Loucy (cell line): ENCODE results near the gene SPATS2.

ENCODE experiments used
- H2AFZ ChIP-seq: fragments of 200-600 bp; sonication (generic); 2 replicates; pipeline ENCODE4 v1.6.0; 2016; ENCODE audit warnings: antibody characterized with exemption, mild to moderate bottlenecking, low read length, moderate library complexity
- H3F3A ChIP-seq: fragments of 200-600 bp; 2 replicates; pipeline ENCODE4 v1.6.0; 2016; ENCODE audit warnings: antibody characterized with exemption, low read depth, mild to moderate bottlenecking
- H3K27me3 ChIP-seq: fragments of 200-600 bp; sonication (generic); 2 replicates; pipeline ENCODE4 v1.6.1; 2014; ENCODE audit warnings: low read length, mild to moderate bottlenecking; ENCODE audit not compliant: insufficient read depth, poor library complexity, severe bottlenecking
- H3K36me3 ChIP-seq: fragments of 200-600 bp; sonication (generic); 2 replicates; pipeline ENCODE4 v1.6.1; 2016; ENCODE audit warnings: low read length; ENCODE audit not compliant: insufficient read depth
- H3K4me1 ChIP-seq: fragments of 200-600 bp; sonication (generic); 2 replicates; pipeline ENCODE4 v1.5.1; 2014; ENCODE audit warnings: low read length, mild to moderate bottlenecking; ENCODE audit not compliant: insufficient read depth, poor library complexity, severe bottlenecking
- H3K4me2 ChIP-seq: fragments of 200-600 bp; sonication (generic); 2 replicates; pipeline ENCODE4 v1.6.0; 2014; ENCODE audit warnings: antibody characterized with exemption, low read length, low read depth, mild to moderate bottlenecking; ENCODE audit not compliant: poor library complexity, severe bottlenecking
- H3K4me3 ChIP-seq: fragments of 200-600 bp; sonication (generic); 2 replicates; pipeline ENCODE4 v1.5.1; 2014; ENCODE audit warnings: low read length, mild to moderate bottlenecking, mixed read lengths; ENCODE audit not compliant: poor library complexity, severe bottlenecking
- H3K79me2 ChIP-seq: fragments of 200-600 bp; sonication (generic); 2 replicates; pipeline ENCODE4 v1.6.1; 2014; ENCODE audit warnings: low read length; ENCODE audit not compliant: insufficient read depth
- H3K9ac ChIP-seq: fragments of 200-600 bp; sonication (generic); 2 replicates; pipeline ENCODE4 v1.6.0; 2014; ENCODE audit warnings: mild to moderate bottlenecking, low read depth, low read length, moderate library complexity; ENCODE audit not compliant: poor library complexity, severe bottlenecking
- H3K9me2 ChIP-seq: fragments of 200-600 bp; sonication (generic); replicated peaks from 2 replicates; pipeline ENCODE4 v1.6.1; 2016; ENCODE audit warnings: low read depth, low read length, mixed read lengths
- H3K9me3 ChIP-seq: fragments of 200-600 bp; sonication (generic); 2 replicates; pipeline ENCODE4 v1.6.1; 2014; ENCODE audit warnings: mild to moderate bottlenecking, antibody characterized with exemption, low read length, low read depth; ENCODE audit not compliant: insufficient read depth
- H4K20me1 ChIP-seq: fragments of 200-600 bp; sonication (generic); 2 replicates; pipeline ENCODE4 v1.6.0; 2014; ENCODE audit warnings: antibody characterized with exemption, low read length, mild to moderate bottlenecking; ENCODE audit not compliant: insufficient read depth, poor library complexity, severe bottlenecking
- EZH2phosphoT487 ChIP-seq: fragments of 200-600 bp; IDR thresholded peaks from 2 replicates; pipeline ENCODE4 v1.6.1; 2018; ENCODE audit warnings: antibody characterized with exemption, mild to moderate bottlenecking, moderate library complexity, borderline replicate concordance
- TF ChIP-seq, protein P1 (sequence below): fragments of 200-600 bp; sonication (generic); conservative IDR thresholded peaks from 2 replicates; pipeline ENCODE4 v1.5.1; 2014; ENCODE audit warnings: mild to moderate bottlenecking, antibody characterized with exemption, low read length

Gene SPATS2

DNA sequence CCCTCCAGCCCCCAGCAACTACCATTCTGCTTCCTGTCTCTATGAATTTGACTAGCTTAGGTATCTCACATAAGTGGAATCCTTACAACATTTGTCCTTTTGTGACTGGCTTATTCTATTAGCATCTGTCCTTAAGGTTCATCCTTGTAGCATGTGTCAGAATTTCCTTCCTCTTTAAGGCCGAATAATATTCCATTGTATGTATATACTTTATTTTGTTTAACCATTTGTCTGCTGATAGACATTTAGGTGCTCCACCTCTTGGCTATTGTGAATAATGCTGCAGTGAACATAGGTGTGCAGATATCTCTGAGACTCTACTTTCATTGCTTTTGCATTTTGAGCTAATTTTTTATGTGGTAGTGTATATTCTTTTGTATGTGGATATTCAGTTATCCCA is 75.7 kb downstream of the SPATS2 start:
- Histone ChIP-seq H3K4me3 (no peak overlapping the region), H4K20me1 (no peaks in the 10 kb centered on the region), H3K9me2 (no peaks in the 10 kb centered on the region), H3K9me3 (peaks cover 2% of the 10 kb centered on the region; the same call in 1 of the 2 replicates), H3K4me2 (no peak overlapping the region), H3F3A (no peaks in the 10 kb centered on the region; the same call in 1 of the 2 replicates), H3K27me3 (no peaks in the 10 kb centered on the region), H3K79me2 (peaks cover 38% of the 10 kb centered on the region), H3K36me3 (peaks cover 6% of the 10 kb centered on the region; the same call in 1 of the 2 replicates), H3K9ac (no peak overlapping the region), H3K4me1 (peaks cover 3% of the 10 kb centered on the region), H2AFZ (no peak overlapping the region)
- TF ChIP-seq EZH2phosphoT487: no peak
- TF ChIP-seq, protein P1, sequence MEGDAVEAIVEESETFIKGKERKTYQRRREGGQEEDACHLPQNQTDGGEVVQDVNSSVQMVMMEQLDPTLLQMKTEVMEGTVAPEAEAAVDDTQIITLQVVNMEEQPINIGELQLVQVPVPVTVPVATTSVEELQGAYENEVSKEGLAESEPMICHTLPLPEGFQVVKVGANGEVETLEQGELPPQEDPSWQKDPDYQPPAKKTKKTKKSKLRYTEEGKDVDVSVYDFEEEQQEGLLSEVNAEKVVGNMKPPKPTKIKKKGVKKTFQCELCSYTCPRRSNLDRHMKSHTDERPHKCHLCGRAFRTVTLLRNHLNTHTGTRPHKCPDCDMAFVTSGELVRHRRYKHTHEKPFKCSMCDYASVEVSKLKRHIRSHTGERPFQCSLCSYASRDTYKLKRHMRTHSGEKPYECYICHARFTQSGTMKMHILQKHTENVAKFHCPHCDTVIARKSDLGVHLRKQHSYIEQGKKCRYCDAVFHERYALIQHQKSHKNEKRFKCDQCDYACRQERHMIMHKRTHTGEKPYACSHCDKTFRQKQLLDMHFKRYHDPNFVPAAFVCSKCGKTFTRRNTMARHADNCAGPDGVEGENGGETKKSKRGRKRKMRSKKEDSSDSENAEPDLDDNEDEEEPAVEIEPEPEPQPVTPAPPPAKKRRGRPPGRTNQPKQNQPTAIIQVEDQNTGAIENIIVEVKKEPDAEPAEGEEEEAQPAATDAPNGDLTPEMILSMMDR: peak; percentile 33; the same call in 1 of the 2 replicates

DNA sequence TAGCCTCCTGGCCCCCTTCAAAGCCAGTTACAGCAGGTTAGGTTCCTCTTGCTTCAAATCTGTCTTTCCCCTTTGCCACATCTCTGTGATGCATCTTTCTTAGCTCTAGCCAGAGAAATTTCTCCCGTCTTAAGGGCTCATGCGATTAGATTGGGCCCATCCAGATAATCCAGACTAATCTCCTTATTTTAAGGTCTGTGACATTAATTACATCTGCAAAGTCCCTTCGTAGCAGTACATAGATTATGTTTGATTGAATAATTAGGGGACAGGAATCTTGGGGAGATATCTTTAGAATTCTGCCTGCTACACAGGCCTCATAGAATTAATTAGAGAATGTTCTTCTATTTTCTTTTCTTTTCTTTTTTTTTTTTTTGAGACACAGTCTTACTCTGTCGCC is 79.3 kb downstream of the SPATS2 start:
- Histone ChIP-seq H2AFZ (no peak overlapping the region), H3F3A (no peaks in the 10 kb centered on the region; the same call in 1 of the 2 replicates), H3K4me3 (no peak overlapping the region), H4K20me1 (no peaks in the 10 kb centered on the region), H3K79me2 (peaks cover 25% of the 10 kb centered on the region; the same call in 1 of the 2 replicates), H3K9ac (no peak overlapping the region), H3K9me2 (no peaks in the 10 kb centered on the region), H3K4me2 (no peak overlapping the region), H3K36me3 (peaks cover 5% of the 10 kb centered on the region; the same call in 1 of the 2 replicates), H3K4me1 (peaks cover 3% of the 10 kb centered on the region), H3K9me3 (peaks cover 2% of the 10 kb centered on the region; the same call in 1 of the 2 replicates), H3K27me3 (no peaks in the 10 kb centered on the region)
- no peak for TF ChIP-seq EZH2phosphoT487
- TF ChIP-seq, protein P1: no peak

DNA sequence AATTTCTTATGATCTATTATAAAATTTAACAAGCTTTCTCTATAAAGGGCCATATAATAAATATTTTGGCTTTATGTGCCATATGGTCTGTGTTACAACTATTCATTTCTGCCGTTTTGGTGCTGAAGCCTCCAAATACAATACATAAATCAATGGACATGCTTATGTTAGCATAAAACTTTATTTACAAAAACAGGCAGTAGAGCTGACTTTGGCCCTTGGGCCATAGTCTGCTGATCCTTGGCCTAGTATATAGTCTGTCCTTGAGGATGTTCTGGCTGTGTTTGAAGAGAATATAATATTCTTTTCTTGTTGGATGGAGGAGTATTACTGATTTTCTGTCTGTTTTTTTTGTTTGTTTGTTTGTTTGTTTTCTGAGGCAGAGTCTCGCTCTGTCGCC is 81.6 kb downstream of the SPATS2 start:
- H3K4me2 ChIP-seq: no peak overlapping the region
- peaks cover 2% of the 10 kb centered on the region; the same call in 1 of the 2 replicates for H3K9me3 ChIP-seq

More for the DNA sequence above, 81.6 kb downstream of the SPATS2 start:
- Histone ChIP-seq H2AFZ (no peak overlapping the region), H3K36me3 (0 out of 2 replicates have a peak, but pooled peaks cover 2% of the 10 kb centered on the region), H3K4me3 (no peak overlapping the region), H3K4me1 (no peaks in the 10 kb centered on the region), H3K27me3 (no peaks in the 10 kb centered on the region), H4K20me1 (no peaks in the 10 kb centered on the region), H3K9me2 (no peaks in the 10 kb centered on the region), H3K9ac (no peak overlapping the region), H3K79me2 (peaks cover 25% of the 10 kb centered on the region; the same call in 1 of the 2 replicates), H3F3A (no peaks in the 10 kb centered on the region; the same call in none of the 2 replicates)
- TF ChIP-seq EZH2phosphoT487: no peak
- TF ChIP-seq, protein P1: no peak
